ENCODE data around the gene PROSER3.

GRCh38 chr19:35722897-35723296 is 35.1 kb upstream of the PROSER3 start:
- TF ChIP-seq POLR2A (IDR thresholded peaks at IDR 0.05) (no peak), CTCF (IDR thresholded peaks at IDR 0.05) (no peak), EP300 (IDR thresholded peaks at IDR 0.05) (no peak)

All from tibial nerve (tissue), 4 donors.